RWPE1 (cell line): Measurements from ENCODE around the gene PRR5.

Experiments used
- CTCF ChIA-PET: fragments of 350-600 bp; sonication (Branson Sonifier 250); formaldehyde crosslinking; extraction: SDS; loops from one replicate; lab custom pipeline; 2021; lab: Yijun Ruan, JAX
- POLR2A ChIA-PET: fragments of 400-600 bp; formaldehyde crosslinking; extraction: SDS; loops from one replicate; lab custom pipeline; 2020; ENCODE audit warnings: antibody characterized with exemption; ENCODE audit not compliant: low non-redundant PET; lab: Yijun Ruan, JAX
- DNase-seq: peaks from one replicate; pipeline ENCODE4 v3.0.0; 2012; ENCODE audit warnings: low spot score
- H3K27ac ChIP-seq: fragments of 450-650 bp; 2 replicates; pipeline ENCODE4 v1.5.1; 2017
- TF ChIP-seq, protein P1 (sequence below): fragments of 450-650 bp; conservative IDR thresholded peaks from 2 replicates; pipeline ENCODE4 v1.5.1; 2017; ENCODE audit warnings: low read depth, mild to moderate bottlenecking

Gene PRR5

DNA sequence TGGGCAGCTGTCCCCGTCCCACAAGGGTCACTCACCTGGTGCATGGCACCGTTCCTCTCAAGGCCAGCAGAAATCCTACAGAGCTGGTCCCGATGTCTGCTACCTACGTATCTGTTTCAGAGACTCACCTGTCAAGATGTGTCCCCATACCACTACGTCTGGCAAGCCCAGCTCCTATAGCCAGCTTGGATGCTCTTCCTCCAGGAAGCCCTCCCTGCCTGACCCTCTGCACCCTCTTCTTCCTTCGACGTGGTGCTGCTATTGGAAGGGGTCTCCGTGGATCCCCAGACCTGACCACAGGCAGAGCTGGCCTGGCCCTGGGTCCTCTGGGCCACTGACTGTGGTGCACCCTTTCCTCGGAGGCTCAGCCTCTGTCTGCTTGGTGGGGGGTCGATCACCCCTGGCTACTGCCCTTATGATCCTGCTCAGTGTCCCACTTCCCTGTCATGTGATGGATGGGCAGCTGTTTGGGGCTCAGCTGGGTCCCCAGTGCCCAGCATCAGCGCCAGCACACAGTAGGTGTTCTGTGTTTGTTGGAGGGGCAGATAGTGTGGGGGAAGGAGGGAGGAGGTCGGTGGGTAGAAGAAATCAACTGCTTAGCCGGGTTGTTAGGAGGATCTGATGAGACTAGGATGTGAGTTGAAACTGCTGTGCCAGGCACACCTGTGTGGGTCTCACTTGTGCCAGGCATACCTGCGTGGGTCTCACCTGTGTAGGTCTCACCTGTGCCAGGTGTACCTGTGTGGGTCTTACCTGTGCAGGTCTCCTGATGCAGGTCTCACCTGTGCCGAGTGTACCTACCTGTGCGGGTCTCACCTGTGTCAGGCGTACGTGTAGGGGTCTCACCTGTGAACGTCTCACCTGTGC, 28.7 kb downstream of the PRR5 start:
- no peak overlapping the region for H3K27ac ChIP-seq
- no peak for DNase-seq
- CTCF ChIA-PET = no interaction called here
- POLR2A ChIA-PET = no interaction called here
- TF ChIP-seq, protein P1, sequence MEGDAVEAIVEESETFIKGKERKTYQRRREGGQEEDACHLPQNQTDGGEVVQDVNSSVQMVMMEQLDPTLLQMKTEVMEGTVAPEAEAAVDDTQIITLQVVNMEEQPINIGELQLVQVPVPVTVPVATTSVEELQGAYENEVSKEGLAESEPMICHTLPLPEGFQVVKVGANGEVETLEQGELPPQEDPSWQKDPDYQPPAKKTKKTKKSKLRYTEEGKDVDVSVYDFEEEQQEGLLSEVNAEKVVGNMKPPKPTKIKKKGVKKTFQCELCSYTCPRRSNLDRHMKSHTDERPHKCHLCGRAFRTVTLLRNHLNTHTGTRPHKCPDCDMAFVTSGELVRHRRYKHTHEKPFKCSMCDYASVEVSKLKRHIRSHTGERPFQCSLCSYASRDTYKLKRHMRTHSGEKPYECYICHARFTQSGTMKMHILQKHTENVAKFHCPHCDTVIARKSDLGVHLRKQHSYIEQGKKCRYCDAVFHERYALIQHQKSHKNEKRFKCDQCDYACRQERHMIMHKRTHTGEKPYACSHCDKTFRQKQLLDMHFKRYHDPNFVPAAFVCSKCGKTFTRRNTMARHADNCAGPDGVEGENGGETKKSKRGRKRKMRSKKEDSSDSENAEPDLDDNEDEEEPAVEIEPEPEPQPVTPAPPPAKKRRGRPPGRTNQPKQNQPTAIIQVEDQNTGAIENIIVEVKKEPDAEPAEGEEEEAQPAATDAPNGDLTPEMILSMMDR = no peak

DNA sequence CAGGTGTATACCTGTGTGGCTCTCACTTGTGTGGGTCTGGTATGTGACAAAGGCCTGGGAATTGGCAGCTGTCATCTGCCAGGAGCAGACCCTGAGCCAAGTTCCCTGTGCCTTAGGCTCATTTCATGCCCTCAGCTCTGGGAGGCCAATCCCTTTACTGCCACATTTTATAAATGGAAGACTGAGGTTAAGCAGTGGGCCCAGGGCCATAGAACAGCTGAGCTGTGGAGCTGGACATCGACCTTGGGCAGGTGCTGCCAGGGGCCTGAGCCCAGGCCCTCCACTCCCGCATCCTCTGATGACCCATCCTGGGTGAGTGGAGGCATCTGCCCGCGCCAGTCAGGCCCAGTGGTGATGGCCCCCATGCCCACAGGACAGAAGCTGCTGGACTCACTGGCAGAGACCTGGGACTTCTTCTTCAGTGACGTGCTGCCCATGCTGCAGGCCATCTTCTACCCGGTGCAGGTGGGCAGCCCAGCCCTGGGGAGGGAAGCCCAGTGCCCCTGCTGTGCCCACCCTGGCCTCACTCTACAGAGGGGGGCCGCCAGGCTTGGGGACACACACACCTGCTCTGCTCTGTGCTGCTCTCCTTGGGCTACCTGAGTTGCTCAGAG, 29.5 kb downstream of the PRR5 start:
- ChIA-PET CTCF (no interaction called here), POLR2A (no interaction called here)
- TF ChIP-seq, protein P1 = no peak
- H3K27ac ChIP-seq = no peak overlapping the region
- DNase-seq = no peak

DNA sequence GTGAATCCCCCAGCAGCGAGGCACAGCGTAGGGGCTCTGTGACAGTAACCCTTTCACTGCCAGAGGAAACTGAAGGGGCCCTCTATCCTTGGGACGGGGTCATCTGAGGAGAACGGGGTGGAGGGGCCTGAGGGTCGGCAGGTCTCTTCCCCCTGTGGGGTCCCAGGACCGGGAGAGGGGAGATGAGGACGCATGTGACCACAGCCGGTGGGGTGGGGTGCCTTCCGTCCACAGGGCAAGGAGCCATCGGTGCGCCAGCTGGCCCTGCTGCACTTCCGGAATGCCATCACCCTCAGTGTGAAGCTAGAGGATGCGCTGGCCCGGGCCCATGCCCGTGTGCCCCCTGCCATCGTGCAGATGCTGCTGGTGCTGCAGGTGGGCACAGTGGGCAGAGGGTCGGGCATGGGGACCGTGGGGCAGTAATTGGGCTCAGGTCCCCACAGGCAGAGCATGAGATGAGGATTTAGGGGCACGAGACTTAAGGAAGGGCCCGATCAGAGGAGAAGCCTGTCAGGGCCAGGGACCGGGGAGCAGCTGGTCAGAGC, 30.1 kb downstream of the PRR5 start:
- TF ChIP-seq, protein P1 = no peak
- DNase-seq = no peak

DNA sequence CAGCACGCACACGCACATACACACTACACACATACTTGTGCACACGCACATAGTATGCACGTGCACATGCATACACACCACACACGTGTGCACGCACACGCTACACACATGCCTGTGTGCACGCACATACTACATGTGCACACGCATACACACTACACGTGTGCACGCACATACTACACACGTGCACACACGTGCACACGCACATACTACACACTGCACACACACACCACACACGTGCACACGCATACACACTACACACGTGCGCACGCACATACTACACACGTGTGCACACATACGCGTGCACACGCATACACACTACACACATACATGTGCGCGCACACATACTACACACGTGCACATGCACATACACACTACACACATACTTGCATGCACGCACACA, 30.7 kb downstream of the PRR5 start:
- no peak overlapping the region for H3K27ac ChIP-seq
- ChIA-PET CTCF (no interaction called here), POLR2A (no interaction called here)
- TF ChIP-seq, protein P1 = no peak
- no peak for DNase-seq

More for the DNA sequence above, 30.1 kb downstream of the PRR5 start:
- H3K27ac ChIP-seq = no peak overlapping the region
- ChIA-PET POLR2A (no interaction called here), CTCF (no interaction called here)

DNA sequence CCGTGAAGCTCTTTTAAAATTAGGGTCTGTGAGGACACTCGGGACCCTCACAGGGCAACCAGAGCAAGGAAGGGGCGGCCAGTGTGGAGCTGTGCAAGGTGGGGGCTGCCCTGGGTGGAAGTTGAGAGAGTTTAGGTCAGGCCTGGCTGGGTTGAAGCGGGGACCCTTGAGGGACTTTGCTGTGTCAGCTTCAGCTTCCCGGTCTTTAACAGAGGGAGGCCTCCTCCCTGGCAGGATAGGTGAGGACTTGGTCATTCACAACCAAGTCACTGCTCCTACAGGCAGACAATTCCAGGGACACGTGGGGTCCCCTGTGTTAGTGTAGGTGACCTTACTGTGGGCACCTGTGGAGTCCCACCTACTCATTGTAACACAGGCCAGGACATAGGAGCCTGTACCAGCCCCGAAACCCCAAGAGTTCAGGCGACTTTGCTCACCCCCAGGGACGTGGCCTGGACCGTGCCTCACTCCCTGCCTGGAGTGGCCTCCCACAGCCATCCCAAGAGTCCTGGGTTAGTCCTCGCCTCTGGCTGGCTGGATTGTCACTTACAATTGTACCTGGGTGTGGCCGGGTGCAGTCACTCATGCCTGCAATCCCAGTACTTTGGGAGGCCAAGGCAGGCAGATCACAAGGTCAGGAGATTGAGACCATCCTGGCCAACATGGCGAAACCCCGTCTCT, 31.6 kb downstream of the PRR5 start:
- ChIA-PET POLR2A (no interaction called here), CTCF (interaction anchor here (0.5 kb wide), 1 partner anchor 21 kb away, joined by 3 read pairs; no protein-coding TSS in a partner anchor)
- no peak overlapping the region for H3K27ac ChIP-seq
- TF ChIP-seq, protein P1 = no peak
- DNase-seq = no peak

DNA sequence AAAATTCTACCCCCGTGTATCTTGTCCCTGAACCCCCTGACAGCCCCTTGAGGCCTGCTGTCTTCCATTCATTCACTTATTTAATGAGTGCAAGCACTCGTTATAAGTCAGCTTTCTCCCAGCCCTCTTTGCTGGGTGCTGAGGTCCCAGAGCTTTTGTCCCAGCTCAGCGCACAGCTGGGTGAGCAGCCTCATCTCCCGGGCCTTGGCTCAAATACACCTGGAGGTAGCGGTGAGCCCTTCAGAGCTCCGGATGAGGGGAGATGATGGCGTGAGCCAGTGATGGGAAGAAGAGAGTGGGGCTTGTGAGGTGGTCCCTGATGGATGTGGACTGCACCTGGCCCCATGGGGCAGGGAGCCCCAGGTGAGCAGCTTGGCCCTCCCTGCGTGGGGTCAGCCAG, 32.3 kb downstream of the PRR5 start:
- POLR2A ChIA-PET = no interaction called here
- TF ChIP-seq, protein P1 = no peak
- no peak for DNase-seq
- no peak overlapping the region for H3K27ac ChIP-seq
- CTCF ChIA-PET = interaction anchor here (0.5 to 1.0 kb wide), 4 partner anchors 20 to 91 kb away, joined by 3 to 7 read pairs (median 5); no protein-coding TSS in a partner anchor
